NOMO-1 (cell line): ENCODE data around the gene IQSEC1.
A peak's percentile ranks its signal among the peaks of the same experiment; 100 is the strongest.
"Not testable (repeated sequence)": the region's sequence is repeated elsewhere in the genome, so short reads cannot be mapped to it uniquely, and the experiment has no call there.

ENCODE experiments used
- DNase-seq, 2 experiments: peaks; one replicate each; lab custom pipeline; 2025; ENCODE audit not compliant: unreplicated experiment in 2 of 2; lab: John Stamatoyannopoulos, UW

IQSEC1 gene

GRCh38 chr3:12886736-12887135 is 186.5 kb downstream of the IQSEC1 start:
- no peak for DNase-seq

- no peak for DNase-seq
Observed at GRCh38 chr3:12886106-12886679, 187.0 kb downstream of the IQSEC1 start.

GRCh38 chr3:12885583-12885930 is 187.7 kb downstream of the IQSEC1 start:
- no peak for DNase-seq

- DNase-seq, result no peak
Observed at GRCh38 chr3:12884790-12885582, 188.2 kb downstream of the IQSEC1 start.

- DNase-seq, result no peak
Observed at GRCh38 chr3:12884186-12884680, 189.0 kb downstream of the IQSEC1 start.

GRCh38 chr3:12882336-12883310 is 190.6 kb downstream of the IQSEC1 start:
- no peak for DNase-seq

- DNase-seq, result not testable (repeated sequence)
Observed at GRCh38 chr3:12881858-12882257, 191.4 kb downstream of the IQSEC1 start.

GRCh38 chr3:12879191-12879815 is 193.9 kb downstream of the IQSEC1 start:
- no peak for DNase-seq

GRCh38 chr3:12878758-12879157 is 194.5 kb downstream of the IQSEC1 start:
- not testable (repeated sequence) for DNase-seq

- DNase-seq, result no peak
Observed at GRCh38 chr3:12878141-12878574, 195.1 kb downstream of the IQSEC1 start.

- no peak for DNase-seq
Observed at GRCh38 chr3:12877040-12877439, 196.2 kb downstream of the IQSEC1 start.

- no peak for DNase-seq
Observed at GRCh38 chr3:12875857-12876836, 197.1 kb downstream of the IQSEC1 start.

GRCh38 chr3:12871404-12871983 is 201.7 kb downstream of the IQSEC1 start:
- DNase-seq, result no peak

- DNase-seq, result peak; percentile 75 to 81
Observed at GRCh38 chr3:12870942-12871341, 202.3 kb downstream of the IQSEC1 start.

- DNase-seq, result no peak
Observed at GRCh38 chr3:12869035-12869621, 204.1 kb downstream of the IQSEC1 start.

- DNase-seq, result peak; percentile 60 to 64
Observed at GRCh38 chr3:12868039-12869034, 204.9 kb downstream of the IQSEC1 start.

- no peak for DNase-seq
Observed at GRCh38 chr3:12866836-12867235, 206.4 kb downstream of the IQSEC1 start.

- no peak for DNase-seq
Observed at GRCh38 chr3:12865271-12865670, 208.0 kb downstream of the IQSEC1 start.
